Measurements from ENCODE around the gene ECHDC3.

Gene ECHDC3

DNA sequence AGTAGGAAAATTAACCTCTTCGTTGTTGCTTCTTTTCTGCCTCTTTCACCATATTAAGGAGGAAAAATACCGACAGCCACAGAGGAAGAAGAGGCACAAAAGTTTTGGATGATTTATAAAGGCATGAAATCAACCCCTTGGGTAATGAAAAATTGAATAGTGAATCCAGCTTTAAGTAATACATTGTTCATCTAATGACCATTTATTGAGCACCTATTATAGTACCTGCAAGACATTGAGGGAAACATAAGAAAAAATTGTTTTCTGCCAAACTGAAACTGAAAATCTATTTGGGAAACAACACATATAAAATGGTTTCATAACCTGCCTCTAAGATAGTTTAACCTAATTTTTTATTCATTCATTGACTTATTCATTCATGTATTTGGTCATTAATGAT is 8.2 kb downstream of the ECHDC3 start:
- no peak for DNase-seq (ENCODE audit: low read depth in 2 of 2)

DNA sequence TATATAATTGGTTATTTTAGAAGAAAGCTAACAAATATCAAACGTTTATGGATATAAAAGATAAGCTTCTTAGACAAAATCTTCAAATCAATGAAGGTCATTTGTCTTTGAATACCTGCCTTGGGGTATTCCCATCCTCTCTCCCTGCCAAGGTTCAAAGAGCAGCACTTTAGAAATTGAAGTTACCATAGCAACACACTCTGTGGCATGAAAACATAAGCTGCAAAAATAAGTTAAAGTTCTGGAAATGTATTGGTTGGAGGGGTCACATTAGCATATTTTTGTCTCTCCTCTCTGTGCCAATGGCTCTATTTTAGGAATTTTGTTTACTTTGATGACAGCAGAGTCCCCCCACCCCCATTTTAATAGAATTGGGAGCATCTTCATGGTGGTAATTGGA is 12.0 kb downstream of the ECHDC3 start:
- DNase-seq (ENCODE audit: low read depth in 2 of 2) = no peak

DNA sequence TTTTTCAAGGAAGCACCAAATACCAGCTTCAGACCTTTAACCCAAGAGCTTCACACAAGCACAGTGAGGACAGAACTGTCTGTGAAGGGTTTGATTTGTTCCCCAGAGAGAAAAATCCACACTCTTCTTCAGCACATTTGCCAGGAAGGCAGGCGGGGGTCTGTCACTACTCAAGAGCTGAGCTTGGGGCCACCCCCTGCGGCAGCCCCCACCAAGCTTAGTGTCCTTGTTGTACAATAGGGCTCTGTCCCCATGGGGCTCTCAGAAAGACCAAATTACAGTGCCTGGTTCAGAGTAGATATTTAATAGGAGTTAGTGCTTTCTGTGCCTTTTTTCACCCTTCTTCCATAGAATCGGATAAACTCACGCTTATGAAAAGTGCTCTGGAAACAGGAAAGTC is 12.4 kb downstream of the ECHDC3 start:
- DNase-seq (ENCODE audit: low read depth in 2 of 2) = no peak

DNA sequence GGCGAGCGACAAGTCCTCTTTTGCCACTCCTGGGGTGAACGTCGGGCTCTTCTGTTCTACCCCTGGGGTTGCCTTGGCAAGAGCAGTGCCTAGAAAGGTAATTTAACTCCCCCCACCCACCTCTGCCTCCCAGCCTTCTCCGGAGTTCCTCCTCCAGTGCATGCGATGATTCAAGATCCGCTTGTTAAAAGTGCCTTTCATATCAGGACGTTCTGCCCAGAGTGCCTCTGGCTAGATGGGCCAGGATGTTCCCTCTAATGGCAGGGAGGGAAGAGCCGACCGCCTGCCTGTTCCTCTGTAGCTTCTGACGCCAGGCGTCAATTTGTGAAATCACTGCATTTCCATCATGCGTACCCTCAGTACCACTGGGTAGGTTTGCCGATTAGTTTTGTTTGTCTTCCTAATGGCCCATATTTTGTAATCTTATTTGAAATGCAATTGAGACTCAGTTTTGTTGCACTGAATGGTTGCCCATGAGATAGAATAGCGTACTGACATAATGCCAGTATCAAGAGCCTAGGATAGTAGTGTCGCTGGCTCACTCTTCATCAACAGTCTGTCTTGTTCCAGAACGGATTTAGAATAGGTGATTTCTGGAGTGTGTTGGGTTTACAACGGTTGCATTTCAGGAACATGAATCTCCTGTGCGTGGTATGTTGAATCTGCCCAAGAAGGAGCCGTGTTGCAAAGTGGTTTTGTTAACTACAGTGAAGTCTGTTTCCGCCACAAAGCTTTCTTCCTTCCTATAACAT is 13.5 kb downstream of the ECHDC3 start:
- no peak for DNase-seq (ENCODE audit: low read depth in 2 of 2)

DNA sequence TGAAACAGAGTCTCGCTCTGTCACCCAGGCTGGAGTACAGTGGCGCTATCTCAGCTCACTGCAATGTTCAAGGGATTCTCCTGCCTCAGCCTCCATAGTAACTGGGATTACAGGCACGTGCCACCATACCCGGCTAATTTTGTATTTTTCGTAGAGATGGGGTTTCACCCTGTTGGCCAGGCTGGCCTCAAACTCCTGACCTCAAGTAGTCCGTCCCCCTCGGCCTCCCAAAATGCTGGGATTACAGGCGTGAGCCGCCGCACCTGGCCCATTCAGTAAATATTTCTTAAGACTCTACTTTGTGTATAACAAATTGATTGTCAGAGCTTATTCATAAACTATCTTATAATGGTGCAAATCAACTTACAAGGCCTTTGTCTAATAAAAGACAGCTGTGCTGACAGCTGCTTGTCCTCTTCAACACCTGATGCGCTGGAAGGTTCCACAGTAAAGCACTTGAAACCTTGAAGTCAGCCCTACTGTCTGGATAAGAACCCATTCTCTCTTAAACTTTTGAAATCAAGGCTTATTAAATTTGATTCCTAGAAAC is 14.7 kb downstream of the ECHDC3 start:
- no peak for DNase-seq (ENCODE audit: low read depth in 2 of 2)

DNA sequence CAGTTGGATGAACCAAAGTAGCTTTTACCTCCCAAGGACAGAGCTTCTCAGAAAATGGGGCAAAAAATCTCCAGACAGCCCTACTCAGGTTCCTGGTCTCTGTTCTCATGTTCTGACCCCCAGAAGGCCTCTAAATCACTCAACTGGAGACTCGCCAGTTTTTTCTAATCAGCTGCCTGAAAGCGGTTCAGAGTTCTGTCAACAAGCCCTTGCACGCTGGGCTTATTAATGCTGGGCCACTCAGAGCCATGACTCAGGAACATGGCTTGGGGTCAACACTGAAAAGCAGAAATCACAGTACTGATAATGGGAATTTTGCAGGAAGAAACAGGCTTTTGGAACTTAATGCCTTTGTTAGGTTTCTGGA is 15.3 kb downstream of the ECHDC3 start:
- DNase-seq (ENCODE audit: low read depth in 2 of 2) = no peak

DNA sequence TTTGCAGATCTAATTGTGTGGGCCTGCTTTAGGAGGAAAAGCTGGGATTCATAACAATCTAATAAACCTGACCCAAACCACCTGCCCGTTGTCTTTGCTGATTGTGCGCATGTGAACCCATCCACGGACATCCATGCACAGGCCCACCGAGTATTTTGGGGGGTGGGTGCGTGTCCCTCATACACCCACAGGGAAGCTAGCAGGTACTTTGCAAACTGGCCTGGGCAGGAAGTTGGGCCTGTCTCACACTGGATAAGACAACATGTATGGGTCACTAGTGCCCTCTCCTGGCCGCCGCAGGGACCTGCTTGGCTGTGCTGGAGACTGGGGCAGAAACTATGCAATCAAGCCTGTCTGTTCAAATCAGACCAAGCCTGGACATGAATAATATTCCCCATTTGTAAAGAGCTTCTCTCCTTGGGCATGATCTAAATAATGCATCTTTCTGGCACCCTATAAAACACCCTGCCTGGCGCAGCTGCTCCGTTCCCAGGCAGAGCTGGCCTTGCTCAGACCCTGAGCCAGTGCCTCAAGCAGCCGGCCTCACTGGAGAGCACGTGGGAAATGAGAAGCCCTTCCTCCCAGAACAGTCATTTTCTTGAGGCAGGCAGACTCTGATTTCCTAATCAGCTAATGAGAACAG is 15.8 kb downstream of the ECHDC3 start:
- DNase-seq (ENCODE audit: low read depth in 2 of 2) = peak; percentile 48 to 55

DNA sequence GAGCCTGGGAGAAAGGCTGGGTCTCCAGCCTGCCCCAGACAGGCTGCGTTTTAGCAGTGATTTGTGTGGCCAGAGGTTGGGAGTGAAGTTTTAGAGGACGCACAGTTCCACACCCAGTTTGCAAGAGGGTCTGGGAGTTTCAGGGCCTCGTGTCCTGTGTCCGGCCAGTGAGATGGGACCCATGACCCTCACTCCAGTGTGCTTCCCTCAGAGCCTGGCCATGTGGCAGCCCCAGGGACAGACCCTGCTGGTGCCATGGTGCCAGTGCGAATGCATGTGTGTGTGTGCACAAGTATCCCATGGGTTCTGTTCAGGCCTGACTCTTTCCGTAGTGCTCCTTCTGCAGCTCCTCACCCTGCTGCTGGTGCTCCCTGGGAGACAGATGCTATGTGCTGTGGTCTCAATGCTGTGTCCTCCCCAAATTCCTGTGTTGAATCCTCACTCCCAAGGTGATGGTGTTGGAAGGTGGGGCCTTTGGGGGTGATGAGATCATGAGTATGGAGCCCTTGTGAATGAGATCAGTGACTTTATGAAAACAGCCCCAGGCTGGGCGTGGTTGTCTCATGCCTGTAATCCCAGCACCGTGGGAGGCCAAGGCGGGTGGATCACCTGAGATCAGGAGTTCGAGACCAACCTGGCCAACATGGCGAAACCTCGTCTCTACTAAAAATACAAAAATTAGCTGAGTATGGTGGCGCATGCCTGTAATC is 16.5 kb downstream of the ECHDC3 start:
- no peak for DNase-seq (ENCODE audit: low read depth in 2 of 2)

DNA sequence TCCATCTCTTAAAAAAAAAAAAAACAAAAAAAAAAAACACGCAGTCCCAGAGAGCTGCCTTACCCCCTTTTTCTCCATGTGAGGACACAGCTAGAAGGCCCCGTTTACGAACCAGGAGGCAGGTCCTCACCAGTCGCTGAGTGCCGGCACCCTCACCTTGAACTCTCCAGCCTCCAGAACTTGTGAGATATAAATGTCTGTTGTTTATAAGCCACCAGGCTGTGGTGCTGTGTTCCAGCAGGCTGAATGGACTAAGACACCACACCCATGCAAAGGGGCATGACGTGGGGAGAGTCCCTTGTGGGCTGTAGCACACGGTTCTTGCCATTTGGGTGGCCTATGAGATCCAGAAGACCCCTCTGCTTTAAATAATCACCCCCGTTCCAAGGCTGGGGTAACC is 17.2 kb downstream of the ECHDC3 start:
- no peak for DNase-seq (ENCODE audit: low read depth in 2 of 2)

DNA sequence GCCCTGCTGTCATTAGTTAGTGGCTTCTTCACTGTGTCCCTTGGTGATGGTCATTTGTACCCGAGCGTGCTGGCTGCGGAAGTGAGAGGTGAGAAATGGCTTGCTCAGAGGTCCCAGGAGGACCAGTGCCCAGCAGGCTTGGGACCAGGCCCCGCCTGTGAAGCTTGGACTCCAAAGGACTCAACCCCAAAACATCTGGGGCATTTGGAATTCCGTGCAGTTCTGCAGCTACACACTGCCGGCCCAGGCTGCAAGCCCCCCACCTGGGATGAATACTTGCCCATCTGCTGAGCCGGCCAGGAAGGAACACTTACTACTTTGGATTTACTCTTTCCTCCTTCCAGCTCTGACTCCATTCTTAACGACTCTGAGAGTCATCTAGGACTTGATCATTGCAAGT is 18.0 kb downstream of the ECHDC3 start:
- DNase-seq (ENCODE audit: low read depth in 2 of 2) = no peak

DNA sequence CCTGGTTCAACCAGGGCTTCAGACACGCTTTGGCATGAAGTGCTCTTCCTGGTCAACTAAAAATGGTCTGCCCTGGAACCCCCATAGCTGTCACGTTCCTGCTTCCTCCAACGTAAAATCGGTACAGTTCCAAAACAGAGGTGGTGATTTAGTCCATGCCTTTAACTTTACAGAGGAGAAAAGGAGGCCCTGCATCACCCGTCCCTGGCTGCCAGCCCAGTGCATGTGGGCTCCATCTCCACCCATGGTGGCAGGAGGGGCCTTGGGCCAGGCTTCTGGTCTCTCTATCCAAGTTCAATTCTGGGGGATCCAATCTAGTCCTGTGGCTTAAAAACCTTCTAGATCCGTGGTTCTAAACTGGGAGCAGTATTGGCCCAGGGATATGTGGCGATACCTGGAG is 18.7 kb downstream of the ECHDC3 start:
- DNase-seq (ENCODE audit: low read depth in 2 of 2) = no peak

DNA sequence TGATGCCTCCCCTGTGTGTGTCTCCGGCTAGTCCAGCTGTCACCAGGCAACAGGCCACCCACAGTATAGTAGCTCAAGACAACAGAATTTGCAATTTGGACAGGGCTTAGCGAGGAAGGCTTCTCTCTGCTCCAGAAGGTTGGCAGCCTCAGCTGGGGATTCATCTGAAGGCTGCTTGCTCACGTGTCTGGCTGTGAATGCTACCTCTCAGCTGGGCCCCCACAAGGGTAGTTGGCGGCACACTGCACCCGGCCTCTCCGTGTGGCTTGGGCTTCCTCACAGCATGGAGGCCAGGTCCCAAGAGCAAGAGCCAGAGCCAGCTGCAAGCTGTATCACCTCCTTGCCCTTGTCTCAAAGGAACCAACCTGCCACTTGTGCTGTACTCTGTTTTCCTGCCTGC is 19.2 kb downstream of the ECHDC3 start:
- no peak for DNase-seq (ENCODE audit: low read depth in 2 of 2)

DNA sequence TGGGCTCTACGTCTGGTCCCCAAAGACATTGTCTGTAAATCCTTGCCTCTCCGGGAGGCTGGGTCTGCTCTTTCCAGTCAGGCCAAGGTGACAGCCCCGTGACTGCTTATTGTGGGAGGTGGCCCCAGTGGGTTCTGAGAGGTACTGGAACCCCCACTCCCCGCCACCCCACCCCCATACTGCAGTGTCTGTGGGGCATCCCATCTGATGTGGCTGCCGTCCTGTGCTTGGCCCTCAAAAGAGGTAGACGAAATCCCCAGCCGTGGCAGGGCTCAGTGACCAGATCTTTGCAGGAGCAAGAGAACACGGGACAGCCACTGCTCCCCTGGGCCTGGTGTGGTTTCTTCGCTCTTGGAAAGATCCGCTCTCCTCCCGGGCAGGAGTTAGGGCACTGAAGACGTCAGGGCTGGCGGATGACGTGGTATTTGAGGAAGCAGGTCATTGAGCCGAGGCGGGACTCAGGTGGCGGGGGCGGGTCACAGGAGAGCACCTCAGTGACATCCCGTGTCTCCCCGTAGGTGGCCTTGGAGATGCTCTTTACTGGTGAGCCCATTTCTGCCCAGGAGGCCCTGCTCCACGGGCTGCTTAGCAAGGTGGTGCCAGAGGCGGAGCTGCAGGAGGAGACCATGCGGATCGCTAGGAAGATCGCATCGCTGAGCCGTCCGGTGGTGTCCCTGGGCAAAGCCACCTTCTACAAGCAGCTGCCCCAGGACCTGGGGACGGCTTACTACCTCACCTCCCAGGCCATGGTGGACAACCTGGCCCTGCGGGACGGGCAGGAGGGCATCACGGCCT is 20.7 kb downstream of the ECHDC3 start:
- no peak for DNase-seq (ENCODE audit: low read depth in 2 of 2)

DNA sequence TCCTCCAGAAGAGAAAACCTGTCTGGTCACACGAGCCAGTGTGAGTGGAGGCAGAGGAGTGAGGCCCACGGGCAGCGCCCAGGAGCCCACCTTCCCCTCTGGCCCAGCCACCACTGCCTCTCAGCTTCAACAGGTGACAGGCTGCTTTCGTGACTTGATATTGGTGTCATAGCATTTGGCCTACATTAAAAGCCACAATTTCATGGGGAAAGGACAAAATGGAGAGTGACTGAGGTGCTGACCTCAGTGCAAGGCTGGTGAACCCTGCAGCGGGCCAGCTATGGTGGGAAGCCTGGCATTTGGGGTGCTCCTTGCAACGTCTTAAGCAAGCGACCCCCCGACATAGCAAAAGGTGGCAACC is 21.3 kb downstream of the ECHDC3 start:
- DNase-seq (ENCODE audit: low read depth in 2 of 2) = no peak

DNA sequence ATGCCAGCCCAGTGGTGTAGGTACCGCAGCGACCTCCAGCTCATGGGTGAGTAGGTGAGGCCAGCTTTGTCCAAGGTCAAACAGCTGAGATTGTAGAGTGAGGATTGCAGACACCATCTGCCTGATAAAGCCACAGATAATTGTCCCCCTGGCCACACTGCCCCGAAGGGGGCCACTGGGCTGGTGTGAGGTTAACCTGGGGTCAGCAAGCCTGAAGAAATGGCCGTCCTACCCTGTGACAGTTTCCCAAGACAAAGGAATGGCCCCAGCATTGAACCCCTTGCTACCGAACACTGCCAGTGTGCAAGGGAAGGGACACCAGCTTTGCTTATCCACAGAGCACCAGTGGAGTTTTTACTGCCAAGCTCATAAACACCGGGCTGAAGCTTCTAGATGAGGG is 23.0 kb downstream of the ECHDC3 start:
- no peak for DNase-seq (ENCODE audit: low read depth in 2 of 2)

DNA sequence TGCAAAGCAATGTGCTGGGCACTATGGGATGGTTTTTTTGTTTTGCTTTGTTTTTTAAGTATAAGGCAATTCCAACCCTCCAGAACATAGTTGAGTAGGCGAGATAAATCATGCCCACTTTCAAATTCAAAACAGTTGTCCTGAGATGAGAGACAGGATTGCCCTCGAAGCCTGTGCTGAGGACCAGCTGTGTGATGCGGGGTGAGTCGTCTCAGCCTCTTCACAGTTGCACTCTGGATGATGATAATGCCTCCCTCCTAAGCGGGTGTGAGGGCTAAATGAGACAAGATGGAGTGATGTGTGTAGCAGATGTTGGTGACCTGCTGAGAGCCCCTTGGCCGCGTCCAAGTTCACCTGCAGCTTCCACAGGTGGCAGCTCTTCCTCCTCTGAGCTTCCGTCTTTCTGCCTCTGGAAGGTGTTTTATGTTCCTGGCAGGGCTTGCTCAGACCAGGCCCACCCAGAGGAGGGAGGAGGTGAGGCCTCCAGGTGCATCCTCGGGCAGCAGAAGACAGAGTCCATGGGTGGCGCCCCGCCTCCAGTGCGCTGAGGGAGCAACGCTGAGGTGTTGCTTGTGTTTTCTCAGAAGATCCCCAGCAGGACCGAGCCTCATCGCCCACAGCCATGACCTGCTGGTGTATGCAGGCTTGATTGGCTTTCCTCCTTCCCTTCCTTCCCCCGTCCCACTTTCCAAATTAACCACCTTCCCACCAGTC is 30.6 kb downstream of the ECHDC3 start:
- DNase-seq (ENCODE audit: low read depth in 2 of 2) = no peak

DNA sequence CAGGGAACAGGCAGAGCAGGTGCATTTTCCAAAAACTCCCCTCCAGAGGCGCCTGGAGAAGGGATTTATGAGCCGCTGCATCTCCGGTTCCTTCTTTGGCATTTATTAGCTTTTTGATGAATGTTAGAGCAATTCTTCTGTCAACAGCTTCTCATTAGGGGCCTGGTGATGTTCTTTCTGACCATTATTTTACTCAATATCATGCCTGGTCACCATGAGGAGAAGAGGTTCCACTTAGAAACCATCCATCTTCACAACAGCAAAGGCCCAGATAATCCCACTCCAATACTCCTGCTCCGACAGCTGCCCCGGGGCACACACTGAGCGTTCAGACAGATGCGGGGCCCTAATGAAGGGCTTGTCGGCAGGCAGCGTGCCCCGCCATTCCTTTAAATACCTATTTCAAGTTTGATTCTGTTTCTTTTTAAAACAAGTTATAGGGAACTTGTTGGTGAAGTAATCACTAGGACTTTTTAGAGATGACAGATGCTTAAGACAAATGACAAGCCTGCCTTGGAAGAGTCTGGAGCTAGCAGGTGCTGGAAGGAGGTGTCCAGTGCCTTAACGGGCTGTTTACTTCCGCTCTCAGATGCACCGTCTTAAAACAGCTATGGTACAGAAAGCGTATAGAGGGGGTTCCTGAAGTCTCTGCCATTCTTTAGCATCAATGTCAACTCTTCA is 31.7 kb downstream of the ECHDC3 start:
- no peak for DNase-seq (ENCODE audit: low read depth in 2 of 2)

DNA sequence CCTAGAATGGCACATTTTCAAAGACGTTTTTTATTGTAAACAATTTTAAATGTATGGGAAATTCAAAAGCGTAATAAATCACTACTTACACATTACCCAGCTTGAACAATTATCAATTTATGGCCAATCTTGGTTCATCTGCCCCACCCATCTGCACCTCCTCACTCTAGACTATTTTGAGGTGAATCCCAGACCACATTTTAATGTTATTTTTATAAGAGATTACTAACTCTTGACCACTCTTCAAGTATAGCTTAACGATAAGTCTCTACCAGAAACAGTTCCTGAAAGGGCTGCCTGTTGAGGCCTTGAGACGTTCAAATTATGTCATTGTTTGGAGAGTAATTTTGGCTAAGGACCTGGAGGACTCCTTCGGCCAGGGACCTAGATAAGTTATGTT is 33.2 kb downstream of the ECHDC3 start:
- DNase-seq (ENCODE audit: low read depth in 2 of 2) = no peak

DNA sequence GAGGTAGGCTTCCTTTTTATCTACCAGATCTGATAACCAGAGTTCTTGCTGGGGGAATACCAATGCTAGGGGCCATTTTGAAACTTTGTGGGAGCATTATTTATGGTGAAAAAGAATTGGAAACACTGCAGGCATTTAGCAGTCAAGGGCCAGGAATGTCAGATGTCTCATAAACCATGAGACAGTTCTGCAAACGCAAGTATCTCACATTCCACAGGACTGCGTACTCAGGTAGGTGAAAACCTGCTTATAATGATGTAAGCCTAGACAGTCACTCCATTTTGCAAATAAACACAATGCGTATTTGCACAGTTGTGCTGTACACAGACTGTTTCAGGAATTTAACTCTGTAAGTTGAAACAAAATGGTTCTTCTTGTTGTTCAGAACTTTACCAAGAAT is 33.9 kb downstream of the ECHDC3 start:
- DNase-seq (ENCODE audit: low read depth in 2 of 2) = no peak

DNA sequence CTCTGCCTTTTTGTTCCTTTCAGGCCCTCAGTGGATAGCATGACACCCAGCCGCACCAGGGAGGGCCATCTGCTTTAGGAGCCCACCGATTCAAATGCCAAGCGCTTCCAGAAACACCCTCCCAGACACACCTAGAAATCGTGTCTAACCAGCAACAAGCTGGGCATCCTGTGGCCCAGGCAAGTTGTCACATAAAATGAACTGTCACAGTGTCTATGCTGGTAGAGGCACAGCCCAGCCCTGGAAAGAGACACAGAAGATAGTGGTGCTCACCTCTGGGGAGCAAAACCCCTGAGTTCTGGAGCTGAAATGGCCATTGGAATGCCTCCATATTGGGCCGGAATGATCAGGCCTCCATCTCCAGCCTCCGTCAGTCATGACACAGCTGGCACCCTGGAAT is 38.9 kb downstream of the ECHDC3 start:
- DNase-seq (ENCODE audit: low read depth in 2 of 2) = no peak

All from activated CD8-positive, alpha-beta memory T cell treated with anti-CD3 and anti-CD28 coated beads for 4 hours (primary cell).